PC-9 (cell line): ENCODE results near the gene ST6GALNAC3.

Experiments
- EZH2 ChIP-seq: fragments of 200-600 bp; sonication (generic); IDR thresholded peaks from 2 replicates; pipeline ENCODE4 v1.8.0; 2017; ENCODE audit warnings: antibody characterized with exemption, low read depth
- TF ChIP-seq, protein P1 (sequence below): fragments of 200-600 bp; sonication (generic); conservative IDR thresholded peaks from 2 replicates; pipeline ENCODE4 v1.6.1; 2017; ENCODE audit warnings: mixed run types, antibody characterized with exemption, mild to moderate bottlenecking, moderate library complexity

DNA sequence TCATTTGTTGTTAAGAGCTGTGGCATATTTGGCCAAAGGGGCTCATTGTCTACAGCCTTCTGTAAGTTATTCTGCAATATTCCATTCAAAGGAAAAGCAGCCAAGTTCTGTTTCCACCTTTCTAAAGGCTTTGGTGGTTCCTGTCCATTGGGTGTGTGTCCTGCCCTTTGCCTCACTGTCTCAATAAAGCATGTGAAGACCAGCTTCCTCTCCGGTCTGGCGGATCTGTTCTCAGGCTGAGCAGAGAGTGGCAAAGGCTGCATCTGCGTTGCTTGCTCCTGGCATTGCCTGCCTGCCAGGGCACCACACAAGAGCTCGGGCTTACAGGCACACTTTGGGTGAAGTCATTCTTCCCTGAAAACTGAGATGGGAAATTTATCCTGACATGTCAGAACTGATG lies 34.9 kb downstream of the ST6GALNAC3 start:
- TF ChIP-seq EZH2: no peak
- TF ChIP-seq, protein P1, sequence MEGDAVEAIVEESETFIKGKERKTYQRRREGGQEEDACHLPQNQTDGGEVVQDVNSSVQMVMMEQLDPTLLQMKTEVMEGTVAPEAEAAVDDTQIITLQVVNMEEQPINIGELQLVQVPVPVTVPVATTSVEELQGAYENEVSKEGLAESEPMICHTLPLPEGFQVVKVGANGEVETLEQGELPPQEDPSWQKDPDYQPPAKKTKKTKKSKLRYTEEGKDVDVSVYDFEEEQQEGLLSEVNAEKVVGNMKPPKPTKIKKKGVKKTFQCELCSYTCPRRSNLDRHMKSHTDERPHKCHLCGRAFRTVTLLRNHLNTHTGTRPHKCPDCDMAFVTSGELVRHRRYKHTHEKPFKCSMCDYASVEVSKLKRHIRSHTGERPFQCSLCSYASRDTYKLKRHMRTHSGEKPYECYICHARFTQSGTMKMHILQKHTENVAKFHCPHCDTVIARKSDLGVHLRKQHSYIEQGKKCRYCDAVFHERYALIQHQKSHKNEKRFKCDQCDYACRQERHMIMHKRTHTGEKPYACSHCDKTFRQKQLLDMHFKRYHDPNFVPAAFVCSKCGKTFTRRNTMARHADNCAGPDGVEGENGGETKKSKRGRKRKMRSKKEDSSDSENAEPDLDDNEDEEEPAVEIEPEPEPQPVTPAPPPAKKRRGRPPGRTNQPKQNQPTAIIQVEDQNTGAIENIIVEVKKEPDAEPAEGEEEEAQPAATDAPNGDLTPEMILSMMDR: no peak
